Cardiac fibroblast (primary cell): Measurements from ENCODE around the gene RPL9.
"Not testable (repeated sequence)": the region's sequence is repeated elsewhere in the genome, so short reads cannot be mapped to it uniquely, and the experiment has no call there.

Experiments
- DNase-seq, 2 donors: peaks; one replicate each; pipeline versions ENCODE4 v3.0.0 to v3.0.0-alpha.2; 2010; ENCODE audit warnings: low read depth in 2 of 2
- H3K4me3 ChIP-seq, 2 donors: replicated peaks in 1 of 2; 1 replicate in 1 of 2; 2 replicates in 1 of 2; pipeline ENCODE4 v1.5.1; 2011; ENCODE audit warnings: low read depth in 2 of 2, low read length in 2 of 2, mild to moderate bottlenecking in 2 of 2, moderate library complexity in 1 of 2
- TF ChIP-seq, protein P1 (sequence below): IDR thresholded peaks from one replicate; pipeline ENCODE4 v1.5.1; 2011; ENCODE audit warnings: low read depth, mild to moderate bottlenecking, low read length, inconsistent platforms

RPL9 gene

DNA sequence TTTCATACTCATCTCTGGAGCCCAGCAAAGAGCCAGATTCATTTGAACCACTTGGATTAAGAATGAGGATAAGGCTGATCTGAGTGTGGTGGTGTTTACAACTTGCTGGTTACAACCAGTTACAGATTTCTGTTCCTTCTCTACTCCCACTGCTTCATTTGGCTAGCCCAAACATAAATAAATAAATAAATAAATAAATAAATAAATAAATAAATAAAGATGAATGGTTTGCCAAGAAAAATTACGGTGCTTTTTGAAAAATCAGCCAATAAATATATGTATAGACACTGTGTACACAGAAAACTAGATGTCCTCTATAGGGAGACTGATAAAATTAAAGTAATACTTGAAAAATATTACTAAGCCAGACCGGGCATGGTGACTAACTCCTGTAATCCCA is 17.1 kb downstream of the RPL9 start:
- TF ChIP-seq, protein P1, sequence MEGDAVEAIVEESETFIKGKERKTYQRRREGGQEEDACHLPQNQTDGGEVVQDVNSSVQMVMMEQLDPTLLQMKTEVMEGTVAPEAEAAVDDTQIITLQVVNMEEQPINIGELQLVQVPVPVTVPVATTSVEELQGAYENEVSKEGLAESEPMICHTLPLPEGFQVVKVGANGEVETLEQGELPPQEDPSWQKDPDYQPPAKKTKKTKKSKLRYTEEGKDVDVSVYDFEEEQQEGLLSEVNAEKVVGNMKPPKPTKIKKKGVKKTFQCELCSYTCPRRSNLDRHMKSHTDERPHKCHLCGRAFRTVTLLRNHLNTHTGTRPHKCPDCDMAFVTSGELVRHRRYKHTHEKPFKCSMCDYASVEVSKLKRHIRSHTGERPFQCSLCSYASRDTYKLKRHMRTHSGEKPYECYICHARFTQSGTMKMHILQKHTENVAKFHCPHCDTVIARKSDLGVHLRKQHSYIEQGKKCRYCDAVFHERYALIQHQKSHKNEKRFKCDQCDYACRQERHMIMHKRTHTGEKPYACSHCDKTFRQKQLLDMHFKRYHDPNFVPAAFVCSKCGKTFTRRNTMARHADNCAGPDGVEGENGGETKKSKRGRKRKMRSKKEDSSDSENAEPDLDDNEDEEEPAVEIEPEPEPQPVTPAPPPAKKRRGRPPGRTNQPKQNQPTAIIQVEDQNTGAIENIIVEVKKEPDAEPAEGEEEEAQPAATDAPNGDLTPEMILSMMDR: no peak
- DNase-seq: no peak
- H3K4me3 ChIP-seq: no peak overlapping the region

DNA sequence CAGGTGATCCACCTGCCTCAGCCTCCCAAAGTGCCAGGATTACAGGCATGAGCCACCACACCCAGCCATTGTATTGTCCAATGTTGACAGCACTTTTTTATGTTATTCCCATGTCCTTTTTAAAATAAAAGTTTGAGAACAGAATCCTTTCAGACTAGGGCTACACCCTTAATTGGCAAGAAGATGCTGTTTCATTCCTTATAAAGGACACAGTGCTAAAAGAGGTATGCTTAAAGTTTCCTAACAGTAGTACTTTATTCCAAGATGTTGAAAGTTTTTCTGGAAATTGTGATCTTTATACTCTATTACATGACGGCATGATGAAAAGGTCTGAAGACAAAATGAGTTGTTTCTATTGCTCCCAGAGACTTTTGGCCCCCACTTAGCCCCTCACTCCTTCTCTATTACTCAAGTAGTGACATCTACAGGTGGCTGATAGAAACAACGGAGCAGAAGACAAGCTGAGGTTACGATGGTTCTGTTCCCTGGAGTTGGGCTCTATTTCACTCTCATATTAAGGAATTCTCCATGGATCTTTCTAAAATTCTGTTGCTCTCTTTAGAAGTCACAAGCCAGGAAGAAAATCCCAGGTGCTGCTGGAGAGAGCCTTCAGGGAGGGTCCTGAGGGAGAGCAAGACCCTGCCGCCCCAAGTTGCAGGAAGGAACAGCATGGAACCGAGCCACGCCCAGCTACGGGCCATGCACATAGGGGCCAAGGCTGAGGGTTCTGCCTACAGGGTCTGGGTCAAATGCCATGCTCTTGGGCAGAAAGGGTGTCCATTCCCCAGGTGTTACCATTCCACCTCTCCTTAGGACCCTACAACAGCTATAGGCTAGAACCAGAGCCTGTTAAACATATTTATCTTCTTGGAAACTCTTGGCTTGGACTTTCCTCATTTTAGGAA is 22.8 kb downstream of the RPL9 start:
- no peak overlapping the region for H3K4me3 ChIP-seq
- TF ChIP-seq, protein P1: peak; percentile 16
- DNase-seq: no peak

DNA sequence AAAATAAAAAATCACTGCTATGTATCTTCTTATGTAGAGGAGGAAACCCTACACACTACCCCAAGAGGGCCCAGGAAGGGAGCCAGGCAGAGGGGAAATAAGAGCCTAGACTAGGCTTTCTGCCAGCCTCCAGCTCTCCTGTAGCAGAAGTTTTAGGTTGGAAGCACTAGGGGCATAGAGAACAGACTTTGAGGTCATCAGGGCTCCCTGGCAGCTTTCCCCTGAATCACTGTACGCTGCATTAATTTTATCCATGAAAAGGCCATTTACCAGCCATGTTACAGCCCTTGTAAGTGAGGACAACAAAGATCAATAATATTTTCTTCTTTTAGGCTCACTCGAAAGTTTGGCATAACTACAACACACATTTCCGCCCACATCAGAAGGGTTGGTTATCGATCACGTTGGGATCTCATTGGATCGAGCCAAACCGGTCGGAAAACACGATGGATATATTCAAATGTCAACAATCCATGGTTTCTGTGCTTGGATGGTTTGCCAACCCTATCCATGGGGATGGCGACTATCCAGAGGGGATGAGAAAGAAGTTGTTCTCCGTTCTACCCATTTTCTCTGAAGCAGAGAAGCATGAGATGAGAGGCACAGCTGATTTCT is 24.7 kb downstream of the RPL9 start:
- DNase-seq: no peak
- H3K4me3 ChIP-seq: no peak overlapping the region
- TF ChIP-seq, protein P1: no peak

DNA sequence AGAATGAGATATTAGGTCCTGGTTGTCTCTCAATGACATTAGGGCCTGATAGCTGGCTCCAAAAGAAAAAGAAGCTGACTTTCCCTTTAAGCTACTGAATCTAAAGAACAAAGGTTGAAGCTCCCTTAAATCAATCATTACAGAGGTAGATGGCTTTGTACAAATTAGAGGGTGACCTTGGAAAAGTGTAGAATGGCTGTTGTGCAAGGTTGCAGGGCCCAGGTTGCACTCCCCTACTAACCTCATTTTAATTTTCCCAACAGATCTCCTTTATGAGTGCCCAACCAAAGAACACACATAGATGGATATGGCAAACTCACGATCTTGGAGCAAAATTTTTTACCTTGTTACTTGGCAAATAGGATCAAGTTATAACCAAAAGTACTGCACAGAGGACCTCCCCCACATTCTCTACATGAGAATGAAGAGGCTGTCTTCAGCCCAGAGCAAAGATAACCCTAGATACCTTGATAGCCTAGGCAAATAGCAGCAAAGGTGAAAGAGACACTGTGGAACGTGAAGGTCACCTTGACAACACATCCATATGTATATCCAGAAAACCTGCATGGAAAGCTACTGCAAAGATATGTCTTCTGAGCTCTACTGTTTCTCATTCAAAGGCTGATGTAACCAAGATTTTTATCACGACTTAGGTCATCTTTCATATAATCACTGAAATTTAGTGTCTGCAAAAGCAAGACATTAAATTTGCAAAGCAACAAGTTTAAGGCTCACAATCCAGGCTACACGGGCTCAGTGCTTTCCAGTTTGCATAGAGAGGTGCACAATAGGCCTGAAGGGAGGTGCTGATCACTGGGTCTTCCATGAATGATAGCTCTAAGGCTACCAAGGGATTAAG is 29.0 kb downstream of the RPL9 start:
- TF ChIP-seq, protein P1: no peak
- no peak for DNase-seq
- no peak overlapping the region for H3K4me3 ChIP-seq

DNA sequence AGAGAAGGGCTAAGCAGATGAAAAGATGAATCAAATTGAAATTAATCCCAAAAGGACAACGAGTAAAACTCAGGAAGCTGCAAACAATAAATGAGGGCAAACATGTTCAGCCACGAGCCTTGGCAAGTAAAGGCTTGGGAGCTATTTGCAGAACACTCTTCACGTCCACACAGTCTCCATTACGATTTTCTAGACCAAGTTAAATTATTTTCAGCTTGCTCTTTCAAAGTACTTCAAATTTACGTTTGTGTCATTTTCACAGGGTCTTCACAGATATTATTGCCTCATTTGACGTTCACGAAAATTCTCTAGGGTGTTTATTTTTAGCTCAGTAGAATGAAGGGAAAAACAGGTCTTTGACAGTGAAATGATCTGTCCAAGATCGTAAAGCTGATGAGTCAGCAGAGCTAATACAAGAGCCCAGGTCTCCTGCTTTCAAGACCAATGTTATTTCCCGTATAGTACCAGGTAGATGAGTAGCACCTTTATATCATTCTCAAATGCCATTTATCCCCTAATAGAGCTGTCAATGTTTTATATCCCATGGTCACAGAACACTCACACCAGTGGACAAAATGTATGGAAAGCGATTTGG is 31.1 kb downstream of the RPL9 start:
- no peak overlapping the region for H3K4me3 ChIP-seq
- DNase-seq: no peak

DNA sequence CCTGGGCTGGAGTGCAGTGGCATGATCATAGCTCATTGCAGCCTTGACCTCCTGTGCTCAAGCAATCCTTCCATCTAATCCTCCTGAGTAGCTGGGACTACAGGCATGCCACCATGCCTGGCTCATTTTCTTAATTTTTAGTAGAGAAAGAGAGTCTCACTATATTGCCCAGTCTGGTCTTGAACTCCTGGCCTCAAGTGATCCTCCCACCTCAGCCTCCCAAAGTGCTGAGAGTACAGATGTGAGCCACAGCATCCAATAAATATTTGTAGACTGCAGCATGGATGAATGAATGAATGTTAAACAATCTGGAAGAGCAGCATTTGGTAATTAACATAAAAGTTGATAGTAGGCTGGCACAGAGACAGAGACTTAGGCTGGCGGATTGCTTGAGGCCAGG is 32.0 kb downstream of the RPL9 start:
- no peak for DNase-seq
- TF ChIP-seq, protein P1: no peak
- H3K4me3 ChIP-seq: no peak overlapping the region

More for the DNA sequence above, 31.1 kb downstream of the RPL9 start:
- TF ChIP-seq, protein P1: no peak

DNA sequence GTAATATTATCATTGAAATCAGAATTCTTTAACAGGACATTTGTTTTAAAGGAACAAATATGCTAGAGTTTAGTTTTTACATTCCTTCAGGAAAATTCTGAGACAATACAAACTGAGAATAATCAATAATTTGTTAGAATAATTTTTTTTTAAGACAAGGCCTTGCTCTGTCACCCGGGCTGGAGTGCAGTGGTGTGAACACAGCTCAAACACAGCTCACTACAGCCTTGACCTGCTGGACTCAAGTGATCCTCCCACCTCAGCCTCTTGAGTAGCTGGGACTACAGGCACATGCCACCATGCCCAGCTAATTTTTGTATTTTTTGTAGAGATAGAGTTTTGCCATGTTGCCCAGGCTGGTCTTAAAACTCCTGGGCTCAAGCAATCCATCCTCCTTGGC is 33.4 kb downstream of the RPL9 start:
- not testable (repeated sequence) for DNase-seq, H3K4me3 ChIP-seq
